GM19099 (cell line): Measurements from ENCODE around the gene NMRK2.

Experiments used
- POLR2A ChIP-seq: IDR thresholded peaks from 3 replicates; pipeline ENCODE4 v1.6.1; 2011; ENCODE audit warnings: low read depth; ENCODE audit not compliant: insufficient read length; ENCODE audit errors: extremely low read depth

The NMRK2 gene

DNA sequence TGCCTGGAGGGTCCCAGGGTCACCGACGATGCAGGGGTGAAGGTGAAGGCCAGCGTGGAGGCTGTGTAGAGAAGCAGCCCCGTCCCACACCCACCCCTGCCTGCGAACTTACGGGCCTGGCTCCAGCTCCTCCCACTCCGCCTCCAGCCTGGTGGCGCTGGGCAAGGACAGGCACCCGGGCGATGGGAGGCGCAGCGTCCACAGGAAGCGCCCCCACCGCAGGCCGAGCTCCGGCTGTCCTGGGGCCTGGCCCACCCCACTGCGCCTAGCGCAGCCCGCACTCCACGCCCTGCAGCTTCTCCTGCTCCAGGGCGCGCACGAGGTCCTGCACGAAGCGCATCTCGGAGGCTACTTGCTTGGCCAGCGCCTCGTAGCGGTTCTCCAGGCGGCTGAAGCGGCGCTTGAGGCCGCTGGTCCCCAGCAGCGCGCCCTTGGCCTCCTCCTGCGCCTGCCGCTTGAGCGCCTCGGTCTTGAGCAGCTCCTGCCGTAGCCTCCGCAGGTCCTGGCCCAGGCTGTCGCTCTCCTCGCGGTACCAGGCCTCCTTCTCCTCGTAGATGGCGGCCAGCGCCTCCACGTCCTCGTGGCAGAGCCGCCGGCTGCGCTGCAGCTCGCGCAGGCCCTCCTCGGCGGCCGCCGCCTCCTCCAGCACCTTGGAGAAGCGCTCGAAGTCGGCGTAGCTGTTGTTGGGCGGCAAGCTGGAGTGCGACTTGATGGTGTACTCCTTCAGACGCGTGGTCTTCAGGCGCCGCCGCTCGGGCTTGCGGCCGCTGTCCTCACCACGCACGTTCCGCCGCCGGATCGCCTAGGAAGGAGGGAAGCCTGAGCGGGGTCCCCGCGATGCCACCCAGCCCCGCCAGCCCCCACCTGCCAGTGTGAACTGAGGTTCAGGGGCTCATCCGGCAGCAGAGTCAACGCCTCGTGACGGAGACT is 26.2 kb downstream of the NMRK2 start:
- TF ChIP-seq POLR2A: no peak

DNA sequence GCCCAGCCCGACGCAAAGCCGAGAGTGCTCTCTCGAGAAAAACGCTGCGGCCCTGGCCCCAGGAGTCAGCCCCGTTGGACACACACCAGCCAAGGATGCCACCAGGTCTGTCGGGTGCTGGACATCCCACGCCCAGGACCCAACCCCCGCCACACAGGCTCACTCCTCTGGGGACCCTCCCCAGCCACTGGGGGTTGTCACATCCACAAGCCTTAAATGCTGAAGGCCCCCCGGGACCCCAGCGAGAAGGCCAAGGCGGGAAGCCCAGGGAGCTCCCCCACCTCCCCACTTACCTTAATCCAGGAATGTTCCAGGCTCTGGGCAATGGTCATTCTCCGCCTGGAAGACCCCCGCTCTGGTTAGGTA is 26.9 kb downstream of the NMRK2 start:
- TF ChIP-seq POLR2A: no peak

DNA sequence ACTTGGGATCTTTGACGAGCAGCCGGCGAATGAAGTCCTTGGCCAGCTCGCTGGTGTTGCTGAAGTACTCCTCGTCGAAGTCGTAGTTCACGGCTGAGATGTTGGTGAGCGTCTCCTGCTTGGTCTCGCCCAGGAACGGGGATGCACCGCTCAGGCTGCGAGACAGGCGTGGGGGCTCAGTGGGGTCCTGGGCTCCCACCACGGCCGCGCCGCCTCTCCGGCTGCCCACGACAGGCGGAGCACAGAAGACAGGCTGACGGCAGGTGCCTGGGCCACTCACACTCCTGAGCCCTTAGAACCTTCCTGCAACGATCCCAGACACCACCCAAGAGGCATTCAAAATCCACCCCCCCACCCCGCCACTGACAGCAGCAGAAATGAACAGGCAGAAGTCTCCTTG is 28.1 kb downstream of the NMRK2 start:
- TF ChIP-seq POLR2A: no peak

DNA sequence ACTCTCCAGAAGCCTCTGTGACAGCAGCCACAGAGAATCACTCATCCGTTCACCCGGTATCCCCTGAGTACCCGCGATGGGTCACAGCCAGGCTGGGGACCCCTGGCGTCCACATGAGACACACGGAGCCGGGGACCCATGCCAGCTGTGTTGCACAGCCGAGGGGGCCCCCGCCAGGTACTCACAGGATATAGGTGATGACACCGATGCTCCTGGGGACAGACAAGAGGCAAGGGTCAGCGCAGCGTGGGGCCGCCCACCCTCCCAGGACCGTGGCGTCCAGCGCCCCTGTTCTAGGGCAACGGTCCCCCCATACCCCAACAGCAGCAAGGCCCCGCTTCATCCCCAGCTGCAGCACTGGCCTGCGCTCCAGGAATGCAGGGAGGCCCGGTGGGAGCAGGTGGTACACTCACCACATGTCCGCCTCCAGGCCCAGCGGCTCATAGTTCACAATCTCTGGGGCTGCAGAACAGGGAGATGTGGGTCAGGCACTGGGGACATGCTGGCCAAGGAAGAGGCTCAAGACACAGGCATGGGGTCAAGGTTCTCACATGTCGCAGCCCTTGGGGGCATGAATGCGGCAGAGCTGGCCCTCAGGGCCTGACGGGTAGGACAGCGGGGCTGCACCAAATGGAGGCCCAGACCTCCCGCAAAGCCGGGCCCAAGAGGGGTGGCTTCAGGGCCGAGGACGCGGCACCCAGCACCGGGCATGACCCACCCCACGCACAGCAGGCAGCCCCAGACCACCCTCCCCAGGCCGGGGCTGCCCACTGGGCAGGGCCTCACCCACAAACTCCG is 30.8 kb downstream of the NMRK2 start:
- TF ChIP-seq POLR2A: no peak

DNA sequence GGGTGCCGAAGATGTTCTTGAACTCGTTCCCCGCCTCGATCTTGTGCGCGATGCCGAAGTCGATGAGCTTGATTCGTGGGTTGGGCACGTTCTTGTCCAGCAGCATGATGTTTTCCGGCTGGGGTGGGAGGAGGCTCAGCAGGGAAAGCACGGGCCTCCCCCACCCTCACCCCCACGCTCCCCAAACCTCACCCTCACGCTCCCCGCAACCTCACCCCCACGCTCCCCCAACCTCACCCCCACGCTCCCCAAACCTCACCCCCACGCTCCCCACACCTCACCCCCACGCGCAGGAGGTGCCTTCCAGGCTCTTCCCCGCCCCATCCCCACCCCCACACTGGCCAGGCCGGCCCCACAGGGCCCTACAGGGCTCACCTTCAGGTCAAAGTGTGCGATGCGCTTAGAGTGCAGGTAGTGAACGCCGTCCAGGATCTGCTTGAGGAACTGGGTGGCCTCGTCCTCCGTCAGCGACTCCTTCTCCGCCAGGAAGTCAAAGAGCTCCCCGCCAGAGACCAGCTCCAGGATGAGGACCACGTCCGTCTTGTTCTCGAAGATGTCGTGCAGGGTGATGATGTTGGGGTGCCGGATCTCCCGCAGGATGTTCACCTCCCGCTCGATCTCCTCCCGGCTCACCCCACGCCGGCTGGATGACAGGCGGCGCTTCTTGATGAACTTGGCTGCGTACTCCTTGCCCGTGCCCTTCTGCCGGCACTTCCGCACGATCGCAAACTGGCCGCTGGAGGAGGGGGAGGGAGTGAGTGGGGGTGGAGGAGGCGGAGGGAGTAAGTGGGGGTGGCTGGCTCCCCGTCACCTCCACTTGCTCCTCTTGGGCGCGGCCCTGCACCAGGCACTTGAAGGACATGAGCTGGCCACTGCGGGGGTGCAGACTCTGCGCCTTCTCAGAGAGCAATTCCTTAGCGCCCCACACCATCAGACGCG is 31.7 kb downstream of the NMRK2 start:
- no peak for TF ChIP-seq POLR2A

DNA sequence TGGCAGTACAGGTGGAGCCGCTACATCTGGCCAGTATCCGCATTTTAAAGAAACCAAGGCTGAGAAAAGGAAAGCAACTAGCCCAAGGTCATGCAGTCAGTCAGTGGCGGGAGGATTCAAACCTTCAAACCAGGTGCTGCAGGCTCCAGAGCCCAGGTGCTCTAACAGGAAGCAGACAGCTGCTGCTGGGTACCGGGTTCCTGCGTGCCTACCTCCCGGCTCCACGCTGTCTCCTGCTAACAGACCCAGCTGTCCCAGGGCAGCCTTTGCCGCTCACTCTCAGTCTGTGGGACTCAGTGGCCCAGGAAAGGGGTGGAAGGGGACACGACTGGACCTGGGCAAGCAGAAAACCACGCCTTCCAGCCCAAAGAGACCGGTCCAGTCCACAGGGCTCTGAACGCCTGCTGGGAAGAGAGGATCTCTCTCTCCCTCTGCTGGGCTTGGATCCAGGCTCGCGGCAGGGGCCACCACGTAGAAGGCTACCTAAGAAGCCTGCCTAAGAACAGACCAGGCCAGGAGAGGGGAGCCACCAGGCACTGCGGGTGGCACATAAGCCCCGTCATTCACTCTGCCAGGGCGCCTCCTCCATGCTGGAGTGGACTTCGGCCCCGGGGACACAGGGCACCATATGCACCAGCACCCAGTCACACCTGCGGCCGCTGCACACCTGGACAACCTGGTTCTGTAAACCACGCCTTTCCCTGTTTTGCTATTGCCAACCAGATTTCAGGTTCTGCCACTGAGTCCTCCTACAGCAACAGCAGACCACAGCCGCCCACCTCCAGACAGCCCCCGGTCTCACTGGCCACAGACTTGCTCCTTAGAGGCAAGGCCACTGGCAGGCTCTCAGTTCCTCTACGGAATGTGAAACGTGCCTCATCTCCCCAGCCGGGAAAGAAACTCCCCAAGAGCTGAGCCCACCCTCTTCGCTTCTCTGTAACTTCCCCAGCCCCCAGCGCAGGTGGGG is 33.5 kb downstream of the NMRK2 start:
- TF ChIP-seq POLR2A: no peak

DNA sequence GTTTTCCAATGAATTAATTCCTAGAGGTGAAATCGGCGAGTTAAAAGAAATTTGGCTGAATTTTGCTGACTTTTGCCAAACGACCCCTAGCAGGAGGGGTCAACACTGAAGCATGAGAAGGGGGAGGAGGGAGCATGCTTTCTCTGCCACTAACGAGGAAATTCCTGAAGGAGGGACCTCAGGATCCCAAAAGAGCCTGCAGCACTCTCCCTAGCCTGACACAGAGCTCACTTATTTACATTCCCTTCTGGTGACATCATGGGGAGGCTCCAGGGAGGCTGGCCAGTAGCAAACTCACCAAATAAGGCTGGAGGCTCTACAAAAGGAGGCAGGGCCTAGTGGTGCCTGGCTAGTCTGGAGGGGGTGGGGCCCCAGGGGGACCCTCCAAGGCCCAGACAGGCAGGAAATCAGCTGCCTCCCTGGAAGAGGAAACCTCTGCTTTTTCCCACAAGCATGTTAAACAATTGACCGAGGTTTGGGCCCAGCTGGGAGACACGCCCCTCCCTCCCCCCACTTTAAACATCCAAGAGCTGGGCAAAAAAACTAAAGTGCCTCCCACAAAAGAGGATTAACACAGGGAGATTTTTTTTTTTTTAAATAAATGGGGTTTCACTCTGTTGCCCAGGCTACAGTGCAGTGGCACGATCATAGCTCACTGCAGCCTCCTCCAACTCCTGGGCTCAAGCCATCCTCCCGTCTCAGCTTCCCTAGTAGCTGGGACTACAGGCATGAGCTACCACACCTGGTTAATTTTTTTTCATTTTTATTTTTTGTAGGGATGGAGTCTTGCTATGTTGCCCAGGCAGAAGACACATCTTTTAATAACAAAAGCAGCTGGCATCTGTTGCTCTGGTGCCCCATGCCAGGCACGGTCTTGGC is 35.9 kb downstream of the NMRK2 start:
- no peak for TF ChIP-seq POLR2A

DNA sequence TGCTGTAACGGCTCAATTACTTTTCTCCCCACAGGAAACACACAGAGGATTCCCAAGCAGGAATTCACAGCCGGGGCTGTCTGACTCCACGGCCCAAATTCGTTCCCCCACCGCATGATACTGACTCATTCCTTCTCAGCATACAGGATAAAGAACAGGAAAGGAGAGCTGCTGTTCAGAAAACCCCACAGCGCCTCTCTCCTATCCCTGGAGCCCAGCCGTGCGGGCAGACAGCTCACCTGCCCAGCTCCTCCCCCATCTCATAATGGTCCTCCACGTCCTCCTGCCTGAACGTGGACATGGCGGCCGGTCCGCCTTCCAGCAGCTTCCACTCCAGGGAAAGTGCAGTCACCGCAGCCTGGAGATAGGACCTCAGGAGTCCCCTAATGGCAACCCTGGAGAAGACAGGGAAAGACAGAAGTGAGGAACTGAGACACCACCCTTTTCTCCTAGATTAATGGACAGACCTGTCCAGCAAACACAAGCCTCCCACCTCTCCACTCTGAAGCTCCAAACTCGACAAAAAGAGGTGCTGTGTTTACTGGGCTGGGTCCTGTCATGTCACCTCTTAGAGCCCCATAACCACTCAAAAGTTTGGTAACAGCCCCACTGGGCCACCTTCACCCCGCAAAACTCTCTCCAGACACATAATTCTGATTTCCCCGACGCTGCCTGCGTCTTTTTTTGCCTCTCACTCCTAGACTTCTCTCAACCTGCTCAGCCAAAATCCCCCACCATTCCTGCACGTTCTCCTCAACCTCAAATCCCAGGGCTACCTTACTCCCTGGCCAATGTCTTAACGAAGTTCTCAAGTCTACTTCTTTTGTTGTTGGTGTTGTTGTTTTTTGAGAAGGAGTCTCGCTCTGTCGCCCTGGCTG is 36.8 kb downstream of the NMRK2 start:
- no peak for TF ChIP-seq POLR2A

DNA sequence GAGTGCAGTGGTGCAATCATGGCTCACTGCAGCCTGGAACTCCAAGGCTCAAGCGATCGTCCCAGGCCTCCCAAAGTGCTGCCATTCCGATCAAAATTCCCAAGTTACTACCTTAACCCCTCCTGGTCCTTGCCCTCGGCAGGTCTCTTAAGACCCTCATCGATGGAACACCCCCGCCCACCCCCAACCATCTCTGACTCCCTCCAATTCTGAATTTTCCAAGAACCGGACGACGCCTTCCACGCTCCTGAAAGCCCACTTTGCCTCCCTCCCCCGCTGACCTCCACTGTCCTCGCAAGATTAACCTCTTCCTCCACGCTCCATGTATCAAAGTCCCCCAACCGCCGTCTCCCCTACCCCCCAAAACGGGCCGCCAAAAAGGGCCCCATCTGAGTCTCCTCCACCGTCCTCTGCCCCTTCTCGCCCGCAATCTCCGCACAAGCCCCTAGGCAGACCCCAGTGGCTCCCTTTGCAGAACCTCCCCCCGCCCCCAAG is 37.5 kb downstream of the NMRK2 start:
- no peak for TF ChIP-seq POLR2A

DNA sequence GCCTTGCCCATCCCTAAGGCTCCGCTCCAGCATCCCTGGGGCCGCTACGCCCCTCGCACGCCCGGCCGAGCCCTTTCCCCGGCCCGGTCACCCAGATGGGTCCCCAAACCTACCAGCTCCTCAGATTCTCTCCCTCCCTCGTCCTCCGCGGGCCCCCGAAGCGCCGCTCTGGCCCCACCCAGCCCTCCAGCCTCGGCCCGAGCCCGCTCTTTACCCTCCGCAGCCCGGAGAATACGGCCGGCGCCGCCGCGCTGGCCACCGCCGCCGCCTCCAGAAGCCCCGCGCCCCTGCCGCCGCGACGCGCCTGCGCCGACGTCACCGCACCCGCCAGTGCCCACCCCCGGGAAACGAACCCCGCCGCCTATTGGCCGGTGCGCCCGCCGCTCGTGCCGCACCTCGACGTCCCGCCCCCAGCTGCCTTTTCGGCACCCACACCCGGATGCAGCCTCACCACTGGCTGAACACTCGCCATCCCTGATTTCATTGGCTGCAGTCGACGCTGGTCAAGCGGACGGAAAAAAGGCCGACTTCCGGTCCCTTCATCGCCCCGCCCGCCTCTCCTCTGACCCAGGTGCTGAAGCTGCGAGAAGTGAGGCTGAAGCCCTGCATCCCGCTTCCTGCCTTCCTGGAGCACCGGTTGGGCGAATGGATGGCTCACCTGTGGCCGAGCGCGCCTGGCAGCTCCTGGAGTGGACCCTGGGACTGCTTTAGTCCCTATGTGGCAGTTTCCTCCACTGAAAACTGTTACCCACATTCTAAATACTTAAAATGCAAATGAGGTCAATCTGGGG is 38.1 kb downstream of the NMRK2 start, which contains the start of gene DAPK3:
Gene DAPK3 (minus strand): TSS at position 292 of the 791 bp plus-strand sequence. CDS start 1,364 bp downstream, outside the sequence.
- TF ChIP-seq POLR2A: peak; percentile 77

DNA sequence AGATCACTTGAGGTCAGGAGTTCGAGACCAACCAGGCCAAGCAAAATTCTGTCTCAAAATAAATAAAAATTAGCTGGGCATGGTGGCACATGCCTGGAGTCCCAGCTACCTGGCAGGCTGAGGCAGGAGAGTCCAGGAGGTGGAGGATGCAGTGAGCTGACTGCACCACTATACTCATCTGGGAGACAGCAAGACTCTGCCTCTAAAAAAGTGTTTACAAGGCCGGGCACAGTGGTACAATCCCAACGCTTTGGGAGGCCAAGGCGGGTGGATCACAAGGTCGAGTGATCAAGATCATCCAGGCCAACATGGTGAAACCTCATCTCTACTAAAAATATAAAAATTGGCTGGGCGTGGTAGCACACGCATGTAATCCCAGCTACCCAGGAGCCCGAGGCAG is 42.3 kb downstream of the NMRK2 start:
- no peak for TF ChIP-seq POLR2A
